ENCODE measurements around the gene CENPX. TPM values are rescaled to one million over a fixed set of nuclear protein-coding genes. Genes with fewer than 3 reads are reported as not detected.

CENPX gene
- total RNA-seq, 1 donor from 2014 or later: 27.0 TPM

- peak; percentile 33 for DNase-seq
- ATAC-seq: no peak
- intact Hi-C loops (cut with micrococcal nuclease): no loop called here
These were observed 34.3 kb upstream of the CENPX start for GRCh38 chr17:82056729-82057621.

GRCh38 chr17:82055965-82056728, 33.5 kb upstream of the CENPX start:
- ATAC-seq (no peak), DNase-seq (peak; percentile 21)
- intact Hi-C loops (cut with micrococcal nuclease): no loop called here

GRCh38 chr17:82055023-82055964, 32.6 kb upstream of the CENPX start:
- intact Hi-C loops (cut with micrococcal nuclease): no loop called here
- DNase-seq (peak; percentile 21), ATAC-seq (no peak)

GRCh38 chr17:82054351-82055022, 31.8 kb upstream of the CENPX start:
- no peak for ATAC-seq
- DNase-seq: peak; percentile 29
- intact Hi-C loops (cut with micrococcal nuclease): no loop called here

GRCh38 chr17:82053556-82054263, 31.0 kb upstream of the CENPX start:
- ATAC-seq (no peak), DNase-seq (peak; percentile 25)
- intact Hi-C loops (cut with micrococcal nuclease): no loop called here

- intact Hi-C loops (cut with micrococcal nuclease): no loop called here
- no peak for DNase-seq
- ATAC-seq: no peak
These were observed 30.5 kb upstream of the CENPX start for GRCh38 chr17:82053130-82053529.

GRCh38 chr17:82052638-82053059, 30.0 kb upstream of the CENPX start:
- intact Hi-C loops (cut with micrococcal nuclease): no loop called here
- DNase-seq: no peak

GRCh38 chr17:82051776-82052637, 29.3 kb upstream of the CENPX start, which contains the start of the genes GPS1 and RFNG:
TSS of gene GPS1 (plus strand) at chr17:82051898. CDS start at chr17:82051932, 34 bp downstream.
TSS of gene RFNG (minus strand) at chr17:82051811. CDS start at chr17:82051766, 45 bp downstream.
- intact Hi-C loops (cut with micrococcal nuclease): no loop called here
- peak; percentile 89 for DNase-seq
- ATAC-seq: peak; percentile 76

More at GRCh38 chr17:82052638-82053059, 30.0 kb upstream of the CENPX start:
- no peak for ATAC-seq

GRCh38 chr17:82050761-82051641, 28.3 kb upstream of the CENPX start:
- peak; percentile 44 for DNase-seq
- peak; percentile 12 for ATAC-seq

GRCh38 chr17:82050152-82050760, 27.6 kb upstream of the CENPX start:
- ATAC-seq (no peak), DNase-seq (peak; percentile 22)
- intact Hi-C loops (cut with micrococcal nuclease): no loop called here

More at GRCh38 chr17:82050761-82051641, 28.3 kb upstream of the CENPX start:
- intact Hi-C loops (cut with micrococcal nuclease): no loop called here

- DNase-seq: peak; percentile 20
- intact Hi-C loops (cut with micrococcal nuclease): no loop called here
- ATAC-seq: no peak
These were observed 26.9 kb upstream of the CENPX start for GRCh38 chr17:82049521-82049971.

- DNase-seq (no peak), ATAC-seq (no peak)
- intact Hi-C loops (cut with micrococcal nuclease): no loop called here
These were observed 26.4 kb upstream of the CENPX start for GRCh38 chr17:82049106-82049505.

- intact Hi-C loops (cut with micrococcal nuclease): no loop called here
- ATAC-seq: no peak
- DNase-seq: no peak
These were observed 25.9 kb upstream of the CENPX start for GRCh38 chr17:82048571-82048971.

- DNase-seq (no peak), ATAC-seq (no peak)
- intact Hi-C loops (cut with micrococcal nuclease): no loop called here
These were observed 25.4 kb upstream of the CENPX start for GRCh38 chr17:82047914-82048570.

- intact Hi-C loops (cut with micrococcal nuclease): no loop called here
These were observed 24.7 kb upstream of the CENPX start for GRCh38 chr17:82047379-82047778.

More at GRCh38 chr17:82047379-82047778, 24.7 kb upstream of the CENPX start:
- no peak for ATAC-seq
- DNase-seq: no peak
